T-helper 2 cell treated with Interferon-gamma antibody and Interleukin-4, amounts not matched to agents 5 μg/mL and 100 μg/mL, for 36 hours (primary cell): ENCODE data around the gene HPCAL1.

ENCODE experiments used
- DNase-seq: peaks from one replicate; pipeline ENCODE4 v3.0.0; 2021; ENCODE audit warnings: low spot score
- H3K27ac Mint-ChIP-seq: one replicate; pipeline ENCODE4 v1.8.0; 2021; ENCODE audit warnings: mild to moderate bottlenecking, mixed read lengths
- H3K27me3 Mint-ChIP-seq: one replicate; pipeline ENCODE4 v1.8.0; 2021; ENCODE audit warnings: low read depth, mixed read lengths
- H3K36me3 Mint-ChIP-seq: one replicate; pipeline ENCODE4 v1.8.0; 2021; ENCODE audit warnings: low read depth, mixed read lengths
- H3K4me1 Mint-ChIP-seq: one replicate; pipeline ENCODE4 v1.8.0; 2021; ENCODE audit warnings: low read depth, mixed read lengths
- H3K4me3 Mint-ChIP-seq: one replicate; pipeline ENCODE4 v1.8.0; 2022; ENCODE audit warnings: mild to moderate bottlenecking, moderate library complexity, mixed read lengths
- H3K9me3 Mint-ChIP-seq: one replicate; pipeline ENCODE4 v1.8.0; 2021; ENCODE audit warnings: mixed read lengths

HPCAL1 gene

DNA sequence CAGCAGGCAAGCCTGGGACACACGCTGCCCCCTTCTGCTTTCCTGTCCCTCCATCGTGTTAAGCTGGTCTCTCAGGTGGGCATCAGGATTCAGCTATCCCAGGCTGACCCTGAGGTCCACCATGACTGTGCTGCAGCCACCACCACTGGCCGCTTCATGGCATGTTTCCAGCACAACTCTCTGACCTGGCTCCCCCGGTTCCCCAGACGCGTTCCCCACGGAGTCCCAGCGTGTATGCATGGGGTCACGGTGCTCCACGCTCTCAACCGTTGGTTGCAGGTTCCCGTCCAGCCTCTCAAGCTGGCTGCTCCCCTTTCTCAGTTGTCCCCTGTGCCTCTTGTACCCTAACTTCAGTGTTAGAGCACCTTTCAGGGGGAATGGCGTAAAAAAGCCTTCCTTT is 20.3 kb downstream of the HPCAL1 start:
- no peak for DNase-seq
- H3K4me1 Mint-ChIP-seq: peaks cover 20% of the 10 kb centered on the region
- no peaks in the 10 kb centered on the region for H3K9me3 Mint-ChIP-seq
- no peak overlapping the region for H3K4me3 Mint-ChIP-seq
- no peak overlapping the region for H3K27ac Mint-ChIP-seq
- no peaks in the 10 kb centered on the region for H3K27me3 Mint-ChIP-seq
- H3K36me3 Mint-ChIP-seq: peaks cover 7% of the 10 kb centered on the region

DNA sequence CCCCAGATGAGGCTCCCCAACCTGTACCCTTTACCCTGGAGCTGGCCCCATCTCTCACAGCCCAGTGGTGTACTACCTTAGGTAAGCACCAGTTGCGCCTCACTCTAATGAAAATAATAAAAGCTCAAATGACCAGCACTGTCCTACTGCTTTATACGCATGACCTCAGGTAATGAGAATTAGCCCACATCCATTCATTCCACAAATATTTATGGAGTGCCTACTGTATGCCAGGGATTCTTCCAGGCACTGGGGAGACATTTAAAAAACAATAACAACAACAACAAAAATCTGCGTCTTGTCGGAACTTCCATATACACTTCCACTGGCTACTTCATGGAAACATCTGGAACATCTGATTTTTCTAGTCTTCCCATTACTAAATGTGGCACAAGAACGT is 20.8 kb downstream of the HPCAL1 start:
- Mint-ChIP-seq H3K9me3 (no peaks in the 10 kb centered on the region), H3K4me3 (no peak overlapping the region), H3K36me3 (peaks cover 7% of the 10 kb centered on the region), H3K27me3 (no peaks in the 10 kb centered on the region), H3K4me1 (peaks cover 26% of the 10 kb centered on the region), H3K27ac (no peak overlapping the region)
- no peak for DNase-seq

DNA sequence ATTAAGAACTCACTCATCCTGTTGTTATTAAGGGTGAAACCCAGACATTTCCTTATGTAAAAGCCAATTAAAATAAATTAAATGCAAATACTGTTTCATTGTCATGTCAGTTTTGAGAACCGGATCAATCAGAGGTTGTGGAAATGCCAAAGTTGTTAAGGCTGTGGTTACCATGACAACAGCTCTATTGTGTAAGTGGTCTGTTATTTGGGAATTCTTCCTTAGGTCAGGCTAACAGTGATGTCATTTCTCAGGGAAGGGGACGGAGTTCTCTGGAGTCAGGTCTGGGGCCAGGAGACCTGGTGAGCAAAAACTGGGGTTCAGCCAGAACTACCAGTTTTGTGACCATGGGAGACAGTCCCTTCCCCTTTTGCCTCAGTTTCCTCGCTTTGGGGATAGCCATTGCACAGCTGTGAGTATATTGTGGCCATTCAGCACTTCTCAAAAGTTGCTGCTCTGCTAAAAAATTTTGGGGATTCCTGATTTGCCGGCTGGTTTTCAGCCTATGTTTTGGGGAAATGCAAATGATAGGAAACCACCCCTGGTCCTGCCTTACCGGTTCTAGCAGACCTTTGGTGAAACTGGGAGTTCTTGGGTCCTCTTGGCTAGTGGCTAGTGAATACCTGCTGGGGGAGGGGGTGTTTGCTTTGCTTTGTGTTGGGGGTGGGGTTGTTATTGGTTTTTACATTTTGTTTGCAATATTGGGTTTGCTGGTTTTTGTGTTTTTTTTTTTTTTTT is 21.6 kb downstream of the HPCAL1 start:
- Mint-ChIP-seq H3K27me3 (no peaks in the 10 kb centered on the region), H3K27ac (no peak overlapping the region), H3K4me3 (no peak overlapping the region), H3K4me1 (peaks cover 32% of the 10 kb centered on the region), H3K36me3 (peaks cover 7% of the 10 kb centered on the region), H3K9me3 (no peaks in the 10 kb centered on the region)
- DNase-seq: no peak

DNA sequence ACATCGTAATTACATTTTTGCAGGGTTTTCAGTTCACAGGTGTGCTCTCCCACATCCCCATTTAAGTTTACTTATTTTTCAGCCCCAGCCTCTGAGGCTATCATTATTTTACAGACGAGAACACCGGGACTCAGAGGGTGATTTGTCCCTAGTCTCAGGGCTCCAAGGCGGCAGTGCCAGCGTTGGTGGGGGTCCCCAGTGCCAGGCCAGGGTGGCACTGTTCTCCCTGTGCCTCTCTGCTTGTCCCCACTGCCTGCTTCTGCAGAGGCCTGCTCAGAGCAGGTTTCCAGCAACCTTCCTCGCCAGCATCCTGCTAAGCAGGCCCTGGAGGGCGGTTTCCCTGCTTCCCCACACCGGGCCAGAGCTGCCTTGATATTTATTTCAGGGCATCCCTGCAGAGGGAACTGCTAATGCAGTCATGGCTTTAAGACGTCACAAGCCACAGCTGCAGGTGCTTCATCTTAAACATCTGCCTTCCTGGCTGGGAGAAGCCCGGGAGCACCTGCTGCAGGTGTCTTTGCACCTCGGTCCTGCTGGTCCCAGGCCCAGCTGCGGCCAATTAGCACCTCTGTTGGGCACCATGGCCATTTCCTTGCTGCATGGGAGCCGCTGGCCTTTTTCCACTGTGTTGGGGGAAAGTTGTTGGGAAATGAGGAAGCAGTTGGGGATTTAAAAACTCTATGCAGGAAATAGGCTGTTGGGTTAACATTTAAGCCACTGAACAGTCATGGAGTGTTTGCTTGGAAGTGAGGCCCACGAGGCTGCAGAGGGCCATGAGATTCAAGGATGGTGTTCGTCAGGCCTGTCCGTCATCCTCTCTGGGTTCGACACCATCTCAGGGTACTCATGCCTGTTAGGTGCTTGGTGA is 22.8 kb downstream of the HPCAL1 start:
- H3K27ac Mint-ChIP-seq: no peak overlapping the region
- H3K4me3 Mint-ChIP-seq: no peak overlapping the region
- DNase-seq: no peak
- no peaks in the 10 kb centered on the region for H3K27me3 Mint-ChIP-seq
- H3K9me3 Mint-ChIP-seq: no peaks in the 10 kb centered on the region
- peaks cover 7% of the 10 kb centered on the region for H3K36me3 Mint-ChIP-seq
- peaks cover 43% of the 10 kb centered on the region for H3K4me1 Mint-ChIP-seq

DNA sequence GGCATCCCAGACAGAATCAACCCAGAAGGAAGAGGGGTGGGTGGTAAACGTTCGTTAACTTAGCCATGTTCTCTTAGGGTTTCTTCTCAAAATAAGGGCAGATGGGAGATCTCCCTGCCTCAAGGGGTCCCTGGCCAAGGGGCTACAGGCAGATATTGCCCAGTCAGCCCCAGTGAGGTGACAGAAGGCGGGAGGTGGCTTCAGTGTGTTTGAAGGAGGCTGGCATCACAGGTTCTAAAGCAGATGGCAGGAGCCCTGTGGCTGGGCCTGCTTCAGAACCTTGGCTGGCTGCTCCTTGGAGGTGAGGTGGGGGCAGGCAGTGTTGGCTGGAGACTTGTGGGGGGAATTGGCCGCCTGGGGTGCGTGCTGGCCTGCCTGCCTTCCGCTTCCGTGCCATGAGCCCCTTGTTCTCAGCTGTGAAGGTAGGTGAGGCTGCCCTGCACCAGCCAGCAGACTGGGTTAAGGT is 23.5 kb downstream of the HPCAL1 start:
- Mint-ChIP-seq H3K27ac (no peak overlapping the region), H3K9me3 (no peaks in the 10 kb centered on the region), H3K4me3 (no peak overlapping the region), H3K36me3 (peaks cover 8% of the 10 kb centered on the region), H3K4me1 (peaks cover 49% of the 10 kb centered on the region), H3K27me3 (no peaks in the 10 kb centered on the region)
- no peak for DNase-seq

DNA sequence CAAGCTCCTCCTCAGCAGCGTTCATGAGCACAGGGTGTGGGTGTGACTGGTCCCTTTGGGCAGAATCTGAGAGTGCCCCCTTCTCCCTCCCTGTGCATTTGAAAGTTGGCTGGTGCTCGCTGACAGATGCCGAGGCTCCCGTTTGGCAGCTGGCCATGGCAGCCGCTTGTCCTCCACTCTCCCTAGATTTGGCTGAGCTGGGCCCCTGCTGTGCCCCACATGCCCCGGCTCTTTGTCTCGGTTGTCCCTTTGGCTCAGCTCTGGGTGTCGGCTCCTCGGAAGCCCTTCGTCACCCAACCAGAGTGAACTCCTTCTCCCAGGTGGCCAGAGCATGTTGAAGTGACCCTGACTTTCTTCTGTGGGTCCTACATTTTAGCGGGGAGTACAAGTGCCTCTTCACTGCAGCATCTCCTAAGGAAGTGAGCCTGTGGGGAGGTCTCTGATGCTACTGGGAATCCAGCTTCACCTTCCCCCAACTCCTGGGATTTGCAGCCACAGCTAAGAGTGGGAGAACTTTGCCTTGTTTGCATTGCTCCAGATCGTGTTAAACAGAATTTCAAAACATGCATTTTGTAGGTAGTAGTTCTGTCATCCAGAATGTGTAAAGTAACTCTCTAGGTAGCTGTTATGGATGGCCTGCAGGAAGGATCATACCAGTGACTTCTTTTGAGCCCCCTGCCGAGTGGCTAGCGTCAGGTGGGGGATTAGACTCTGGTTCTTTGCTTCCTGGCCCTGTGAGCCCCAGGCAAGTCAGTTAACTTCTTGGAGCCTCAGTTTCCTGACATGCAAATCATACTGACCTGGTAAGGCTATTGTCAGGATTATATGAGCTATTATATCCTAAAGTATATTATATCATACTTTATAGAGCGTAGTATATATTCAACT is 24.2 kb downstream of the HPCAL1 start:
- Mint-ChIP-seq H3K9me3 (no peaks in the 10 kb centered on the region), H3K36me3 (peaks cover 7% of the 10 kb centered on the region), H3K27me3 (no peaks in the 10 kb centered on the region), H3K4me3 (no peak overlapping the region), H3K4me1 (peaks cover 56% of the 10 kb centered on the region), H3K27ac (no peak overlapping the region)
- DNase-seq: no peak

DNA sequence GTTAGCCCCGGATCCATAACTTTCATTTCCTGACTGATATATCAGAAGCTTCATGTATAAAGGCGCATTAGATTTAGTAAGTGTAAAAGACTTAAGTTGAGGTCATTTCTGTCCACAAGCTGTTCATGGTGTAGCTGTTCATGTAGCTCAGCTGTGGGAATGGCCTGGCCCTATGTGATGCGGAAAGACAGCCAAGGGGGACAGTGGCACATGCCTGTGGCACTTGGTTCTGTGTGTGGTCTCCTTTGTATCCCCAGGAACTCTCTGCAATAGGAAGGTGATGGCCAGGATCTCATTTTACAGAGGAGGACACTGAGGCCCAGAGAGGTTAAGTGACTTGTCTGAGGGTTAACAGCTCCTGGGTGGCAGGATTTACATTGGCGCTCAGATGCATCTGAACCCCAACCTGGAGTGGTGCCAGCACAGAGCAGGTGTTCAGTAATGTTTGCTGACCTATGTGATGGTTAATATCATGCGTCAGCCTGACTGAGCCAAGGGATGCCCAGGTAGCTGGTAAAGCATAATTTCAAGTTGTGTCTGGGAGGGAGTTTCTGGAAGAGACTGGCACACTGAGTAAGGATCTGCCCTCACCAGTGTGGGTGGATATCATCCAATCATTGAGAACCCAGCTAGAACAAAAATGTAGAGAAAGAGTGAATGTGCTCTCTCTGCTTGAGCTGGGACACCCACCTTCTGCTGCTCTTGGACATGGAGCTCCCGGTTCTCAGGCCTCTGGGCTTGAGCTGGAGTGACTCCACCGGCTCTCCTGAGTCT is 25.4 kb downstream of the HPCAL1 start:
- no peak overlapping the region for H3K4me3 Mint-ChIP-seq

DNA sequence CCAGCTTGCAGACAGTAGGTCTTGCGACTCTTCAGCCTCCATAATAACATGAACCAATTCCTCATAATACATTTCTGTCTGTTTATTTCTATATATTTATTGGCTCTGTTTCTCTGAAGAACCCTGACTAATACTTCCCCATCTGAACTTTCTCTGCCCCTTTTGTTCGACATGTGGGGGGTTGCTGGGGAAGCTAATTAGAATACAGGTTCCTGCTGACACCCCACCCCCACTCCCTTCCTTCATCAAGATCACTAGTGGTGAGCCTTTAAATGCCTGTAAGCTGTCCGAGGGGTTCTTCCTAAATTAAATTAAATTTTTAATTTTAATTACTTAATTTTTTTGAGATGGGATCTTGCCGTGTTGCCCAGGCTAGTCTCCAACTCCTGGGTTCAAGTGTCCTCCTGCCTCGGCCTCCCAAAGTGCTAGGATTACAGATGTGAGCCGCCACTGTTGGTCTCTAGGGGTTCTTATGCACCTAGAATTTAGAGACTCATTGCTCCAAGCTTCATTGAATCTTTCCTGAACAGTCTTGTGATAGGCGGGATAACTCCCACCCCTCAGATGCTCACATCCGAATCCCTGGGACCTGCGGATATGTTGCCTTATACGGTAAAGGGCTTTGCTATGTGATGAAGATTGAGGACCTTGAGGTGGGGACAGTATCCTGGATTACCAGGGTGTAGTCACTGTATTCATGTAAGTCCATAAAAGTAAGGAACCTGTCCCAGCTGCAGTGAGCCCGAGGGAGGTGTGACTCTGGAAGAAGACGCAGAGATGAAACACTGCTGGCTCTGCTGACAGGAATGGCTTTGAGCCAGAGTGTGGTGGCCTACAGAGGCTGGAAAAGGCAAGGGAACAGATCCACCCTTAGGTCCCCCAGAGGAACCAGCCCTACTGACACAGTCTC is 26.2 kb downstream of the HPCAL1 start:
- Mint-ChIP-seq H3K36me3 (peaks cover 8% of the 10 kb centered on the region), H3K27me3 (no peaks in the 10 kb centered on the region)

More for the DNA sequence above, 25.4 kb downstream of the HPCAL1 start:
- Mint-ChIP-seq H3K4me1 (peaks cover 64% of the 10 kb centered on the region), H3K27ac (peak overlapping the region; percentile 79), H3K27me3 (no peaks in the 10 kb centered on the region), H3K36me3 (peaks cover 4% of the 10 kb centered on the region), H3K9me3 (no peaks in the 10 kb centered on the region)
- no peak for DNase-seq

DNA sequence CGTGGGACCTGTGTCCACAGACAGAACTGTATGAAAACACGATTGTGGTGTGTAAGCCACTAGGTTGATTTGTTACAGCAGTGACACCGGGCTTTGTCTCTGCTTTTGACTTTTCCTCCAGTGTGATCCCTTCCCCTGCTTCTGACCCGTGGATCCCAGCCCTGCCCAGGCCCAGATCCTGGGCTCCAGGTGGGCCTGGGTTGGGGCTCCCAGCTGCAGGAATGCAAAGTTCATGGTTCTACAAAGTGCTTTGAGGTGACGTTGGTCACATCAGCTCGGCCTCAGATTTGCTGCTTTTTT is 26.8 kb downstream of the HPCAL1 start:
- no peaks in the 10 kb centered on the region for H3K9me3 Mint-ChIP-seq
- H3K4me3 Mint-ChIP-seq: peak overlapping the region; percentile 94
- H3K27me3 Mint-ChIP-seq: no peaks in the 10 kb centered on the region
- peaks cover 70% of the 10 kb centered on the region for H3K4me1 Mint-ChIP-seq
- peak overlapping the region; percentile 82 for H3K27ac Mint-ChIP-seq
- DNase-seq: no peak
- H3K36me3 Mint-ChIP-seq: peaks cover 9% of the 10 kb centered on the region

More for the DNA sequence above, 26.2 kb downstream of the HPCAL1 start:
- no peaks in the 10 kb centered on the region for H3K9me3 Mint-ChIP-seq
- peak overlapping the region; percentile 94 for H3K4me3 Mint-ChIP-seq
- H3K4me1 Mint-ChIP-seq: peaks cover 70% of the 10 kb centered on the region
- DNase-seq: no peak
- peak overlapping the region; percentile 82 for H3K27ac Mint-ChIP-seq

DNA sequence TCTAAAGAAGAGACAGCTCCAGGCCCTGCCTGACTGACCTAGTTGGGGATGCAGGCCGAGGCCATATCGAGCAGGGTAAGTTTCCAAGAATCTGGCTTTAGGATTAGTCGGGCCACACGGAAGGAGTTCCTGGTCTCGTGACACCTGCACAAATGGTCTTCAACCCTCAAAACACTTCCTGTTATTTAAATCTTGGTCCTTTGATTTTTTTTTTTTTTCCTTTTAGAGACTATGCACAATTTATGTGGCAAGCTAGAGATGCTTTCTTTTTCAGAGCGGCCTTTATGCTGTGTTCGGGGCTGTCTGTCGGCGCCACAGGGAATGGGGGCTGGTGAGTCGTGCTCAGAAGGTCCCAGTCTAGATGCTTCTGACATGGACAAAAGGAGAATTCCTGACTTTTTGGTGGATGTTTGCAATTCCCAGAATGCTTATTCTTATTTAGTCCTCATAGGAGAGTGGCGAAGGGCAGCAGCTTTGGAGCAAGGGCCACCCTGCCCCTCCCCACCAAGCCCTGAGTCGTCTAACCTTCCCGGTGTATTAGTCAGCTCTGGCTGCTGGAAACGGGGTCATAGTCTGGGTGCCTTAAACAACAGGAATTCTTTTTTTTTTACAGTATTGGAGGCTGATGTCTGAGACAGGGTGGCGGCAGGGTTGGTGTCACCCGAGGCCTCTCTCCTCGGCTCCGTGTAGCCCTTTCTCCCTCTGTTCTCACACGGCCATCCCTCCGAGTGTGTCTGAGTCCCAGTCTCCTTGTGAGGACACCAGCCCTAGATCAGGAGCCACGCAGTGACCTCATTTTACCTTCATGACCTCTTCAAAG is 27.4 kb downstream of the HPCAL1 start:
- peak; percentile 11 for DNase-seq
- H3K4me1 Mint-ChIP-seq: peaks cover 72% of the 10 kb centered on the region
- H3K4me3 Mint-ChIP-seq: peak overlapping the region; percentile 94

DNA sequence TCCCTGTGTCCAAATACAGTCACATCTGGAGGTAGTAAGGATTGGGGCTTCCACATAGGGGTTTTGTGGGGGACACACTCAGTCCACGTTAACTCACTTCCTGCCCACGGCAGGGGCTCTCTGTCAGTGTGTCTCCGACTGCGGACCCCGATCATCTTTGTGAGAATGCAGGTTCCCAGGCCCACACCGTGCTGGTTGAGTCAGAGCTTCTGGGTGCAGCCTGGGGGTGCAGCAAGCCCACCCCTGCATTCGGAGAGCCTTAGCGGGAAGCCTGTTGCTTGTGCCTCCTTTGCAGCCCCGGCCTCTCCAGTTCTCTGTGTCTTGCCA is 28.0 kb downstream of the HPCAL1 start:
- H3K4me3 Mint-ChIP-seq: peak overlapping the region; percentile 94
- H3K27ac Mint-ChIP-seq: peak overlapping the region; percentile 82
- peaks cover 20% of the 10 kb centered on the region for H3K36me3 Mint-ChIP-seq
- peaks cover 72% of the 10 kb centered on the region for H3K4me1 Mint-ChIP-seq
- peaks cover 8% of the 10 kb centered on the region for H3K9me3 Mint-ChIP-seq
- no peak for DNase-seq
- no peaks in the 10 kb centered on the region for H3K27me3 Mint-ChIP-seq

More for the DNA sequence above, 27.4 kb downstream of the HPCAL1 start:
- Mint-ChIP-seq H3K36me3 (peaks cover 14% of the 10 kb centered on the region), H3K27me3 (no peaks in the 10 kb centered on the region), H3K9me3 (peaks cover 5% of the 10 kb centered on the region), H3K27ac (peak overlapping the region; percentile 82)
